ENCODE results near the gene PACS2.
"Not testable (repeated sequence)": the region's sequence is repeated elsewhere in the genome, so short reads cannot be mapped to it uniquely, and the experiment has no call there.

PACS2 gene

DNA sequence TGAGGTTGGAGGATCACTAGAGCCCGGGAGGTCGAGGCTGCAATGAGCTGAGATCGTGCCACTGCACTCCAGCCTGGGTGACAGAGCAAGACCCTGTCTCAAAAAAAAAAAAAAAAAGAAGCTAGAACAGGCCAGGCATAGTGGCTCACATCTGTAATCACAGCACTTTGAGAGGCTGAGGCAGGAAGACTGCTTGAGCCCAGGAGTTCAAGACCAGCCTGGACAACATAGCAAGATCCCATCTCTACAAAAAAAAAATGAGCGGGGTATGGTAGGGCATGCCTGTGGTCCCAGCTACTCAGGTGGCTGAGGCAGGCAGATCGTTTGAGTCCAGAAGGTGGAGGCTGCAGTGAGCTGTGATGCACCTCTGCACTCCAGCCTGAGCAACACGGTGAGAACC lies 25.6 kb upstream of the PACS2 start:
- not testable (repeated sequence) for DNase-seq (ENCODE audit: low spot score)

DNA sequence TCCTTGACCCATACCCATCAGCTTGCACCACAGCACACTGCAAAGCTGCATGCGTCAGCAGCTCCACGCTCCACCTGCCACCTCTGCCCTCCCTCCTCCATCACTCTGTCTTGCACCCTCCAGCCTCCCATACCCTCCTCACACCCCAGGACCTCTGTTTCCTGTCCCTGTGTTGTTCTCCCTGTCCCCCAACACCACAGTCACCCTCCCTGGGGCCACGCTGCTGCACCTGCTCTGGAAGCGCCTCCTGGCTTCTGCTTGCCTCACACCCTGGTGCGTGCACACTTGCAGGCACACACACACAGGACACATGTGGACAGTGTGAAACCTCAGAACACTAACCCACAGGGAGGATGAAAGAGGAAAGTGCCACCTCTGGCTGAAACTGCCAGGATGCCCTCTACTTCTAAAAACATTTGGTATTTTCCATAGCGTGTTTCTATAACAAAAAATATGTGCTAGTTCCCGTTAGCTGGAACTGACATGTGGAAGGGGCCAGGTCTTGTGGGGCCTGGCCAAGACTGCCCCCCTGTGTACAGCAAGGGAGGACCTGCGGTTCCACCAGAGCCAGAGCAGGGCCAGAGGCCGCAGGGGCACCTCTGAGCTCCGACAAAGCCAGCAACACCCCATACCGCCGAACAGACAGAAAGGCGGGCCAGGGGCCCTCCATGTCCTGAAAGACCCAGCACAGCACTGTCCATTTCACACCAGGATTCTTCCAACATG lies 23.8 kb upstream of the PACS2 start:
- no peak for DNase-seq (ENCODE audit: low spot score)

DNA sequence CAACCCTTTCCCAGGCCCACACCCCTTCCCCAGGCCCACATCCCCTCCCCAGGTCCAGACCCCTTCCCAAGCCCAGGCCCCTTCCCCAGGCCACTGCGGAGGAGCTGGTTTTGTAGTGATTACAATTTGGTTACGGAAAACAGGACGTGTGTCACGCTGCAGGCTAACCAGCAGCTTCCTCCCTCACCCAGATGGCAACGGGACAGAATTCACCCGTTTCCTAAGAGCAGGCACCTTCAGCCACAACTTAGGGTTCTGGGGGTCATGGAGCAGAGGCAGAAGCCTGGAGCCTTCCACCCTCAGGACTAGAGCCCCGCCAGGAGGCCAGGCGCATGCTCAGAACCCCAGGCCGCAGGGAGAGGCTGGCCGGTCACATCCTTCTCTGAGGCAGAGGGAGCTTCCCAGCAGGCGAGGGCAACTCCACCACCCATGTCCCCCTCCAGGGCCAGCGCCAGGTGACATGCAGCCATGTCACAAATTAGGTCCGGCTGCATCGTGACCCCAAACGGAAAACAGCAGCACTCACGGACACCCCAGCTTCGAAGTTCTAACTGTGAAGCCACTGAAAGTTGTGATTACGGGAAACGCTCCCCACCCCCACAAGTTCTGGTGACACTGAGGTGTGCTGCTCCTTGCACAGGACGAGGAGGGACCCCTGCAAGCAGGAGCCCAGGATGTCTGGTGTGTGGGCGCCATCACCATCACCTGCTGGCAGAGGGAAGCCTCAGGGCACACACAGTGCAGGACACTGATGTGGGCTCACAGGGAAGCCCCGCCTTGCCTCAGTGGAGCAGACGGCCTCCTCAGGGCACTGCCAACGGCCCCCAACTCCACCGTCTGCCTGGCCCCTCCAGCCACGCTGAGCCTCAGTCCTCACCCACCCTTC lies 21.5 kb upstream of the PACS2 start:
- DNase-seq (ENCODE audit: low spot score): no peak

DNA sequence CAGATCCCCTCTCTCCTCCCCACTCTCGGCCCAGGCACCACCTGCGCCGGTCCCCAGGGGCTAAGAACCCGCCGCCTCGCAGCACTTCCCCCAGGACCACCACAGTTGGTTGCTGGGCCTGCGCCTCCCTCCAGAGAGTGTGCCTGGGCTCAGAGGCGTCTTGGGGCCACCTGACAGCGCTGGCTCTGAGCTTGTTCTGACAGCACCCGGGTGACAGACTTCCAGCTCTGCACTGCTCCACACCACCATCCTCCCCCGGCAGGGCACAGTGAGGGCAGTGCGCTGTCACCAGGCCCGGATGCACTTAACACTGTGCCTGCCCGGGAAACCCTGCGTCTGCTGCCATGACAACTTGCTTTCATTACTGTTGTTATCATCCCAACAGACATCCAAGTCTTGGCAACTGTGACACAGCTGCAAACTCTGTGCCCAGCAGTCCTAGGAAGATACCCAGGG lies 20.4 kb upstream of the PACS2 start:
- no peak for DNase-seq (ENCODE audit: low spot score)

DNA sequence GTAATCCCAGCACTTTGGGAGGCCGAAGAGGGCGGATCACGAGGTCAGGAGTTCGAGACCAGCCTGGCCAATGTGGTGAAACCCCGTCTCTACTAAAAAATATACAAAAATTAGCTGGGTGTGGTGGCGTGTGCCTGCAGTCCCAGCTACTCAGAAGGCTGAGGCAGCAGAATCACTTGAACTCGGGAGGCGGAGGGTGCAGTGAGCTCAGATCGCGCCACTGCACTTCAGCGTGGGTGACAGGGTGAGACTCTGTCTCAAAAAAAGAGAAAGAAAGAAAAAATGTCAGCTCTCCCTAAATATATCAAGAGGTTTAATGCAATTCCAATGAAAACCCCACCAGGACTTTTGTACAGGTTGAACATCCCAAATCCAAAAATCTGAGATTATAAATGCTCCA lies 17.2 kb upstream of the PACS2 start:
- not testable (repeated sequence) for DNase-seq (ENCODE audit: low spot score)

DNA sequence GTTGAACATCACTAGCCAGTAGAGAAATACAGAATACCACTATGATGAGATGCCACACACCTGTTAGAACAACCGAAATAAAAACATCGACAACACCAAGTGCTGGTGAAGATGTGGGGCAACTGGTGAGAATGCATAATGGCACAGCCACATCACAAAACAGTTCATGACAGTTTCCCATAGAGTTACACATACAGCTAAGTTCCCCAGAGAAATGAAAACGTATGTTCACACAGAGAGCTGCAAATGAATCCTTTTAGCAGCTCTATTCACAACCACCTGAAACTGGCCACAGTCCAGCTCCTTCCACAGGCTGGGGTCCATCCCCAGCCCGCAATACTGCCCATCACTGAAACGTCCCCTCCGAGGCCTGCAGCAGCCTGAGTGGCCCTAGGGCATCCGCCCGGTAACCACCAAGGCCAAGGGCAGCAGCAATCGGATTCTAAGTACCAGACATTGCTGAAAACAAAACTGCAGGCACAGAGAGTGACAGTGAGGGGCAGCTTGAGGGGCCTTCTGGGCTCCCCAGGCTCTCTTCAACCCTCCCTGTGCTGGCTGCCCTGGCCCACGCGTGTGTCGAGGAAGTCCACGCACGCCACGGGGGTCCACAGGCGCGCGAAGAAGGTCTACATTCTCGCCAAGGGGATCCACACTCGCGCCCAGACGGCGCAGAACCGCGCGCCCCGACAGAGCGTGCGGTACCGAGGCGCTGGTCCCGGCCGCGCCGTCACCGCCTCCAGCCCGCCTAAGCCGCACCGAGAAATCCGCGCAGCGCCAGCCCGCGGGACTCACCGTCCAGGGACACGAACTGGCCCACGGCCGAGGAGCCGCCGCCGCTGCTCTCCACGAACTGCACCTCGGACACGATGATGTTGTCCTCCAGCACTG lies 14.7 kb upstream of the PACS2 start:
- no peak for DNase-seq (ENCODE audit: low spot score)

DNA sequence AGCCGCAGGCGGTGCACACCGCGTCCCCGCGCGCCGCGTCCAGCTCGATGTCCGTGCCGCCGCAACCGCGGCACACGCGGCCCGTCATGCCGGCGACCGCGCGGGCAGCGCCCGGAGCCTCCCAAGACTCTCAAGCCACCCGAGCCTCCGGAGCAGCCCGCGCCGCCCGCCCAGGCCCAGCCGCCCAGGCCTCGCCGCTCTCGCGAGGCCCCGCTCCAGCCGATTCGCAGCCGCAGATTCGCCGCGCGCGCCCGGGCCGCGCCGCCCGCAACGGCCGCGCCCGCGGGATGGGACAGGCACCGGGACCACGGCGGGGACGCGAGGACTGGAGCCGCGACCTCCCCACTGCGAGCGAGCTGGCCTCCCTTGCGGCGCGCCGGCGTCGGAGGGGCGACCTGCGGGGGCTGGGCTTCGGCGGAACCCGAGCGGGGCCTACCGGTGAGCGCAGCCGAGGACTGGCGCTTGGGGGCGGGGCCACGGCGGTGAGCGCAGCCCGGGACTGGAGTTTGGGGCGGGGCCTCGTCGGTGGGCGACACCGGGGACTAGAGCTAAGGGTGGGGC lies 13.9 kb upstream of the PACS2 start, which contains the start of gene BRF1:
BRF1 (minus strand) TSS at position 460 of the 561 bp plus-strand sequence; CDS start at position 88, 372 bp downstream.
- peak; percentile 86 for DNase-seq (ENCODE audit: low spot score)

DNA sequence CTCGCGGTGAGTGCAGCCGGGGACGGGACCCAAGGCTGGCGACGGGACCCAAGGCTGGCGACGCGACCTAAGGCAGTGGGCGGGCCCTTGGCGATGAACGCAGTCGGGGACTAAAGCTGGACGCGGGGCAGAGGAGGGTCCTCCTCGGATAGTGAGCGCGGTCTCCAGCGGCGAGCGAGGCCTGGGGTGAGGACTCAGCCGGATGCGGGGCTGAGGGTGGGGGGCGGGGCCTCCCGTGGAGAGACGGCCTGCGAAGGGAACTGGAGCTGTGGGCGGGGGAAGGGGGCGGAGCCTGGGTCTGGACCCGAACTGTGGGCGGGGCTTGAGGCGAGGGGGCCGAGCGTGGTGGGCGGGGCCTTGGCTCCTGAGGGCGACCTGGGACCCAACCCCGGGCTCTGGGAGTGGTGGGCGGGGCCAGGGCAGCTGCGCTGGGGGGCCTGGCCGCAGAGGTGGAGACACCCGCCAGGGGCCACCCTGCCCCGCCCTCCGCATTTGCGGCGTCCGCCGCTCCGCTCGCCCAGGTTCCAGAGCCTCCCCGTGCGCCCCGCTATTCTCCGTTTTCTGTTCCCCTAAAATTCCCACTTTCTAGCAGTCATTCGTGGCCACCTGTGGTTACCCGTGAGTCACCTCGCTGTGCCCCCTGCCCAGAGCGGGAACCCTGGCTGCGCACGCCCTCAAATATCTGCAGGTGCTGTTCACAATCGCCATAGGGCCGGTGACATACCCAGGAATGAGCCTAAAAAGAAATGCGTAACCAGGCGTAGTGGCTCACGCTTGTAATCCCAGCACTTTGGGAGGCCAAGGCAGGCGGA lies 13.2 kb upstream of the PACS2 start:
- DNase-seq (ENCODE audit: low spot score): peak; percentile 96

DNA sequence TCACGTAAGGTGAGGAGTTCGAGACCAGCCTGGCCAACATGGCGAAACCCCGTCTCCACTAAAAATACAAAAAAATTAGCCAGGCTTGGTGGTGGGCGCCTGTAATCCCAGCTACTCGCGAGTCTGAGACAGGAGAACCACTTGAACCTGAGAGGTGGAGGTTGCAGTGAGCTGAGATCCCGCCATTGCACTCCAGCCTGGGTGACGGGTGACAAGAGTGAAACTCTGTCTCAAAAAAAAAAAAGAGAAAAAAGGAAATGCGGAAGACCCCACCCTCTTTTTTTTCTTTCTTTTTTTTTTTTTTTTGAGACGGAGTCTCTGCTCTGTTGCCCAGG lies 12.7 kb upstream of the PACS2 start:
- not testable (repeated sequence) for DNase-seq (ENCODE audit: low spot score)

DNA sequence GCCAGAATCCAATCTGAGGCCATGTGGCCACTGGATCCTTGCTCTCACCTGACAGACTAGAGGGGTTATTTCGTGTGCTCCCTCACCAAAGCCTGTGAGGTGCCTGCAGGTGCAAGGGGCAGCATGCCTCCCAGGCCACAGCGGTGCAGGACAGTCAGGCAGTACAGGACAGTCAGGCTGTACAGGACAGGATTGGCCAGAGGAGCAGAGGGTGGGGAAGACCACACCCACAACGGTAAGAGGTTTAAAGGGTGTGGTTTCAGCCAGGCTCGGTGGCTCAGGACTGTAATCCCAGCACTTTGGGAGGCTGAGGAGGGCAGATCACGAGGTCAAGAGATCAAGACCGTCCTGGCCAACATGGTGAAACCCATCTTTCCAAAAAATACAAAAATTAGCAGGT lies 10.6 kb upstream of the PACS2 start:
- no peak for DNase-seq (ENCODE audit: low spot score)

DNA sequence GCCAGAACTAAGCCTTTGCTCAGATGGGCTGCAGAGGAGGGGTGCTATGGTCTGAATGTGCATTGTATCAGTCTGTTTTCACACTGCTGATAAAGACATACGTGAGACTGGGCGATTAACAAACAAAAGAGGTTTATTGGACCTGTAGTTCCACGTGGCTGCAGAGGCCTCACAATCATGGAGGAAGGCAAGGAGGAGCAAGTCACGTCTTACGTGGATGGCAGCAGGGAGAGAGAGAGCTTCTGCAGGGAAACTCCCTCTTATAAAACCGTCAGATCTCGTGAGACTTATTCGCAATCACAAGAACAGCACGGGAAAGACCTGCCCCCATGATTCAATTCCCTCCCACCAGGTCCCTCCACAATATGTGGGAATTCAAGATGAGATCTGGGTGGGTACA lies 10.0 kb upstream of the PACS2 start:
- DNase-seq (ENCODE audit: low spot score): no peak

DNA sequence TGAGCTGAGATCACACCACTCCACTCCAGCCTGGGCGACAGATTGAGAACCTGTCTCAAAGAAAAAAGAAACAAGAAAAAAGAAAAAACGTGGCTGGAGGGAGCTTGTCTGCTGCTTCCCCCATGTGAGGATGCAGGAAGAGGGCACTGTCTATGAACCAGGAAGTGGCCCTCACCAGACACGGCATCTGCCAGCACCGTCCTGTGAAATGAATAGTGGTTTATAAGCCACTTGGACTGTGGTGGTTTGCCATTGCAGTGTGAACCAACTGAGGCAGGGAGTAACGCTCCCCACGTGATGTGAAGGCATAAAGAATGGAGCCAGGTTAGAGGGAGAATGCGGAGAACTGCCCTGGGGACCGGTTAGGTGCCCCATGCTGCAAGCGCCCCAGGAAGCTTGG lies 9.2 kb upstream of the PACS2 start:
- no peak for DNase-seq (ENCODE audit: low spot score)

DNA sequence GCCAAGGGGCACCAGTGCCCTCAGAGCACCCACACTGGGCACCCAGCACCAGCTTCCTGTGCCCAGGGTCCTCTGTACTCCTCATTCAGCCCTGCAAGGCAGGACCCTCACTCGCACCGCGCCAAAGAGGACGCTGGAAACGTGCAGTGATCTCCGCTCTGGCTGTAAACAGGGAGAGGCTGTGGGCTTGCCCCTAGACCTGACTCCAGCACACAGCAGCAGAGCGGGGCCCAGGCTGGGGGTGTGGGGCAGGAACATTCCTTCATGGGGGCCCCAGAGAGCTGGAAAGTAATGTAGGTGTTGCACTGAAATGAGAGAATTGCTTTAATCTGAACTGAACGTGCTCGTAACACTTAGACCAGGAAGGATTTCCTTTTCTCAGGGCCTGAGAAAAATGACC lies 8.8 kb upstream of the PACS2 start:
- DNase-seq (ENCODE audit: low spot score): no peak

DNA sequence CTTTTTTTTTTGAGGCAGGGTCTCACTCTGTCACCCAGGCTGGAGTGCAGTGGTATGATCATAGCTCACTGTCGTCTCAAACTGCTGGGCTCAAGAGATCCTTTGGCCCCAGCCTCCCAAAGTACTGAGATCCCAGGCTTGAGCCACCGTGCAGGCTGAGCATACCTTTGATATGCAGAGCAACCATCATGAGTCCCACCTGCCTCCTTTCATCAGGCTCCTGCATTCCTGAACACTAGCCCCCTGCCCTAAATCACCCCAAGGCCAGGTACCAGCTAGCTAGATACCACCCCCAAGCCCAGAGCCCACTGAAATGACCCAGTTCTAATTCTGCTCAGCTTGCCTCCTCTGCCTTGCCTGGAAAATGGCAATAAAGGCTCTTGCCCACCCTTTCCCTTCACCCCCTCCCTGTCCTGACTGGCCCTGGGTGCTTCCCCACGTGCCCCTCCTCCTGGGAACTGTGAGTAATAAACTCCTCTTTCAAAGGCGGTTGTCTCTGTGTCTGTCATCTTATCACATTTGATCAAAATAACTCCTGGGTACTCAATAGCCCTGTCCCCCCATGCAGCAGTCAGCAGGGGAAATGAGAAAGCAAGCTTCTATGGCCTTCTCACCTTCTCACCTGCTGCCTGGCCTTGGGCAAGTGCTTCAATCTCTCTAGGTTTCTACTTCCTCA lies 7.4 kb upstream of the PACS2 start:
- no peak for DNase-seq (ENCODE audit: low spot score)

DNA sequence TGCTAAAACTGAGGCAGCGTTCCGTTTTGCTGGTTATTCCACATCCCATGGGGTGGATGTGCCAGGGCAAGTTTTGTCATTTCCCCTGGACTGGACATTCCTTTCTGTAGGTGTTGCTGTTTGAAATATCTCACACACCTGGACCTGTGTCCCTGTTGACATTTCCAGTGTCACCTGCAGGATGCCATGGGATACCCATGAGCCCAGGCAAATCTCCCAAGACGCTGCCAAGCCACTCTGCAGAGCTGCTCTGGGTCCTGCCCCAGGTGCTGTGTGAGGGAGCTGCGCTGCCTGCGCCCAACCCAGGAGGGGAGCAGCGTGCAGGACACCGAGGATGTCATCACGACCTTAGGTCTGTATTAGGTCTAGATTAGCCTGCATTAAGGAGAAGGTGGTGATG lies 5.2 kb upstream of the PACS2 start:
- no peak for DNase-seq (ENCODE audit: low spot score)

DNA sequence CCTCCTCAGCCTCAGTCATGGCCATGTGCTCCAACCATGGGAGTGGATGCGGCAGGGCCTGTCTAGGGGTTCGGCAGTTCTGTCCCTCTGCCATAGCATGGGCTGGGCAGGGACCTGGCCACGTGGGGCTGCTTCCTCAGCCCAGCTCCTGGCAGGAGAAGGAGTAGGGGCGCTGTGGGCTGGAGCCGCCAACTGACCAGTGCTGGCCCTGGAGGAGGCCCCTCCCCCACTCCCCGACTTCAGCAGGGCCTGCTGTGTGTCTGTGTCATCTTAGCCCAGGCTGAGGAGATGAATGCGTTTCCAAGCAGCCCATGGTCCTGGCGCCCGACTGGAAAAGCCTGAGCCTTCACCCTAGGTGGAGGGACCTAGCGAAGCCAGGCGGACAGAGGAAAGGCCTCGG lies 2.7 kb upstream of the PACS2 start:
- DNase-seq (ENCODE audit: low spot score): no peak

DNA sequence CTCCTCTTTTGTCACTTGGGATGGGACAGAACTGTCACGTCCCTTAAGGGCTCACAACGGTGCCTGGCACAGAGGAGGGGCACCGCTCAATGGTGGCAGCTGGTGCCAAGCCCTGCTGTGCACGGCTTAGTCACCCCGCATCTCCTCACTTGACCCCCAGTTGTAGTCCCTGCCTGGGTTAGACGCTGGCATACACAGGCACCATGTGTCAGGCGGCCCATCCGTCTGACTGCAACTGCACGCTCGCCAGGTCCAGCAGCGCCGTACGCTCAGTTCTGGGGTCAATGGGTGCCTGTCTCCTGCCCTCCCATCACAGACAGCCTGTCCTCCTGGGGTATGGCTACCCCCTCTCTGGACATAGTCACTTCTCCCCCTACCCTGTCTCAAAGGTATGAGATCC lies 1.6 kb upstream of the PACS2 start:
- peak; percentile 92 for DNase-seq (ENCODE audit: low spot score)

DNA sequence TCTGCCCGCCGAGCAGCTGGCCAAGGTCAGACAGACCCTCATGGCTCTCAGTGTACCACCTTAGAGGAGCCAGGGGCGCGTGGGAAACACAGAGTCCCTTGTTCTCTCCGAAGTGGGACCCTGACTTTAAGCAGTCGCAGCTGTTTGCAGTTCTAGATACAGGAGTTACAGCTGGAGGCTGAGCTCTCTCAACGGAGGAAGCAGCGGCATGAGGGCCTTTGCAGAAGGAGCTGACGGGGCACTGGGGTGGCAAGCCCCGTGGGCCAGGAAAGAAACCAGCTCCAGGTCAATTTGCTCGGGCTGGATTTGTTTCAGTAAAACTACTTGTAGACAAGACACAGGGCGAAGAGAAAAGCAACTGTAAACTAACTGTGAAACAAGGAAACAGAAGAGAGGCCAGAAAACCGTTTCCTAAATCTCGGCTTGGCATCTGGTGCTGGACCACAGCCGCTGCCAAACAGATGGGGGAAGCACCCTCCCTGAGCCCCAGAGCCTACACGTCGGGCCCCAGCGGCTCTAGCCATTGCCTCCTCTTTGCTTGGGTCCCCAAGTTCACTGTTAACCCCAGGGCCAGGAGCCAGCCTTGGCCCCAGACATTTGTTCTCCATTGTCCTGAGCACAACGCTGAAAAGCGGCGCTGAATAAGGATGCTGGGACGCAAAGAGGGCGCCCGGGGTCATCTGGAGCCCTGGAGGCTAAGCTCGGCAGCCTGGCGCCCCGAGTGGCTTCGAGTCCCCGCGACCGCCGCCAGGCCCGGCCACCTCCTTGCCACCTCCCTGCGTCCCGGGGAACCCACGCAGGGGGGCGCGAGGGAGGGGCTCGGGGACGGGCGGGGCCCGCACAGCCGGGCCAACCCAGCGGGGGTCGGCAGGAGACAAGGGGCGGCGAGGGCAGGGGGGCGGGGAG lies 914 bp upstream of the PACS2 start:
- peak; percentile 72 for DNase-seq (ENCODE audit: low spot score)

DNA sequence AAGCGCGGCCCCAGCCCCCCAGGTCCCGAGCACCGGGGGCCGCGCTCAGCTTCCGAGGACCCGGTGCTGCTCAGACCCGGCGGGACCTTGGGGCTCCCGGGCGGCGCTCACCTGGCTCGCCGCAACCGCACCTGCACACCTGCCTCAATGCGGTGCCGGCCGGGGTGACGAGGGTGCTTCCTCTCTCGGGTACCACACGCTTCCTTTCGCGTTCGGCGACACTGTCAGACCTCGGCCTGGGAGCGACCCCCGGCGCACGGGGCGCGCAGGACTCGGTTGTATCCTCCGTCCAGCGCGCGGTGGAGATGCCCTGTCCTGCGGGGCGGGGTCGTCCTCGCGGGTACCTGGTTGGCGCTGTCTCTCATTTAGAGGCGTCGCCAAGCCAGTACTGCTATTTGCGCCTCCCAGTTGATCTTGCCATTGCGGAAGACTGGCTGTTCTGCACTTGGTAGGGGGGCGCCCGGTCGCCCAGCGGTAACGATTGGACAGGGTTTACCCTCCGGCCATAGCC lies 718 bp downstream of the PACS2 start:
- no peak for DNase-seq (ENCODE audit: low spot score)
